Measurements from ENCODE around the gene CDC14A.
"Not testable (repeated sequence)": the region's sequence is repeated elsewhere in the genome, so short reads cannot be mapped to it uniquely, and the experiment has no call there.

Gene CDC14A

GRCh38 chr1:100407390-100407789 lies 55.1 kb downstream of the CDC14A start:
- H3K79me1 ChIP-seq (ENCODE audit: low read length); H3K14ac ChIP-seq (ENCODE audit: low read length); H3K4me2 ChIP-seq (ENCODE audit: low read length); H3K79me2 ChIP-seq (ENCODE audit: control insufficient read depth, insufficient read depth, low read length, poor library complexity); H4K12ac ChIP-seq (ENCODE audit: low read depth, low read length); H4K91ac ChIP-seq (ENCODE audit: low read depth, low read length); H4K8ac ChIP-seq (ENCODE audit: low read depth, low read length); H3K27me3 ChIP-seq (ENCODE audit: insufficient read depth, low read length); H2AK5ac ChIP-seq (ENCODE audit: low read length); H2AFZ ChIP-seq (ENCODE audit: insufficient read depth, low read length, poor library complexity); H3K9ac ChIP-seq (ENCODE audit: low read length); H3K4ac ChIP-seq (ENCODE audit: low read depth, low read length); H3K18ac ChIP-seq (ENCODE audit: low read length); H2BK5ac ChIP-seq (ENCODE audit: low read depth, low read length, poor library complexity); H3K27ac ChIP-seq (ENCODE audit: low read depth, low read length); H3K4me3 ChIP-seq (ENCODE audit: low read depth, low read length); H2BK120ac ChIP-seq (ENCODE audit: insufficient read depth, low read length, poor library complexity); H3K36me3 ChIP-seq (ENCODE audit: control insufficient read depth in 1 of 2, insufficient read depth in 2 of 2, low read length in 2 of 2); H2BK12ac ChIP-seq (ENCODE audit: low read length); H3K23ac ChIP-seq (ENCODE audit: low read length); H3K9me3 ChIP-seq (ENCODE audit: insufficient read depth, low read depth, low read length); H3K4me1 ChIP-seq (ENCODE audit: control insufficient read depth in 1 of 2, insufficient read depth in 2 of 2, low read length in 2 of 2); DNase-seq: not testable (repeated sequence)
- no CpG with 5 or more reads among the region's 3 CpGs for WGBS (ENCODE audit: extremely low coverage, insufficient coverage, insufficient read length)

- Histone ChIP-seq H2AFZ (ENCODE audit: insufficient read depth, low read length, poor library complexity) (no peak overlapping the region), H2BK120ac (ENCODE audit: insufficient read depth, low read length, poor library complexity) (no peak overlapping the region), H3K36me3 (ENCODE audit: control insufficient read depth in 1 of 2, insufficient read depth in 2 of 2, low read length in 2 of 2) (no peaks in the 10 kb centered on the region), H3K27ac (ENCODE audit: low read depth, low read length) (no peak overlapping the region), H4K91ac (ENCODE audit: low read depth, low read length) (no peak overlapping the region), H3K4me1 (ENCODE audit: control insufficient read depth in 1 of 2, insufficient read depth in 2 of 2, low read length in 2 of 2) (peaks cover 2 to 6% of the 10 kb centered on the region in 2 experiments), H3K14ac (ENCODE audit: low read length) (no peak overlapping the region), H3K4me2 (ENCODE audit: low read length) (no peak overlapping the region), H3K27me3 (ENCODE audit: insufficient read depth, low read length) (no peaks in the 10 kb centered on the region), H3K4ac (ENCODE audit: low read depth, low read length) (no peak overlapping the region), H3K4me3 (ENCODE audit: low read depth, low read length) (no peak overlapping the region), H3K79me2 (ENCODE audit: control insufficient read depth, insufficient read depth, low read length, poor library complexity) (no peaks in the 10 kb centered on the region), H2BK12ac (ENCODE audit: low read length) (no peak overlapping the region), H3K9me3 (ENCODE audit: insufficient read depth, low read depth, low read length) (no peaks in the 10 kb centered on the region), H4K12ac (ENCODE audit: low read depth, low read length) (no peak overlapping the region), H4K8ac (ENCODE audit: low read depth, low read length) (no peak overlapping the region), H3K9ac (ENCODE audit: low read length) (no peak overlapping the region), H2AK5ac (ENCODE audit: low read length) (no peak overlapping the region), H3K23ac (ENCODE audit: low read length) (no peak overlapping the region), H3K18ac (ENCODE audit: low read length) (no peak overlapping the region), H3K79me1 (ENCODE audit: low read length) (no peaks in the 10 kb centered on the region), H2BK5ac (ENCODE audit: low read depth, low read length, poor library complexity) (no peak overlapping the region)
- WGBS (ENCODE audit: extremely low coverage, insufficient coverage, insufficient read length), result no CpG with 5 or more reads among the region's 4 CpGs
- DNase-seq, result no peak
These were observed 58.7 kb downstream of the CDC14A start for GRCh38 chr1:100411019-100411418.

GRCh38 chr1:100411574-100411973 lies 59.3 kb downstream of the CDC14A start:
- Histone ChIP-seq H2BK120ac (ENCODE audit: insufficient read depth, low read length, poor library complexity) (no peak overlapping the region), H3K27me3 (ENCODE audit: insufficient read depth, low read length) (no peaks in the 10 kb centered on the region), H4K91ac (ENCODE audit: low read depth, low read length) (no peak overlapping the region), H2BK12ac (ENCODE audit: low read length) (no peak overlapping the region), H4K12ac (ENCODE audit: low read depth, low read length) (no peak overlapping the region), H3K4me1 (ENCODE audit: control insufficient read depth in 1 of 2, insufficient read depth in 2 of 2, low read length in 2 of 2) (peaks cover 2 to 6% of the 10 kb centered on the region in 2 experiments), H4K8ac (ENCODE audit: low read depth, low read length) (no peak overlapping the region), H3K9me3 (ENCODE audit: insufficient read depth, low read depth, low read length) (no peaks in the 10 kb centered on the region), H3K79me2 (ENCODE audit: control insufficient read depth, insufficient read depth, low read length, poor library complexity) (no peaks in the 10 kb centered on the region), H3K9ac (ENCODE audit: low read length) (no peak overlapping the region), H3K27ac (ENCODE audit: low read depth, low read length) (no peak overlapping the region), H3K79me1 (ENCODE audit: low read length) (no peaks in the 10 kb centered on the region), H3K4ac (ENCODE audit: low read depth, low read length) (no peak overlapping the region), H3K18ac (ENCODE audit: low read length) (no peak overlapping the region), H3K4me2 (ENCODE audit: low read length) (no peak overlapping the region), H2AFZ (ENCODE audit: insufficient read depth, low read length, poor library complexity) (no peak overlapping the region), H3K36me3 (ENCODE audit: control insufficient read depth in 1 of 2, insufficient read depth in 2 of 2, low read length in 2 of 2) (no peaks in the 10 kb centered on the region), H2AK5ac (ENCODE audit: low read length) (no peak overlapping the region), H3K14ac (ENCODE audit: low read length) (no peak overlapping the region), H3K23ac (ENCODE audit: low read length) (no peak overlapping the region), H2BK5ac (ENCODE audit: low read depth, low read length, poor library complexity) (no peak overlapping the region), H3K4me3 (ENCODE audit: low read depth, low read length) (no peak overlapping the region)
- no peak for DNase-seq

- Histone ChIP-seq H2BK120ac (ENCODE audit: insufficient read depth, low read length, poor library complexity) (no peak overlapping the region), H3K36me3 (ENCODE audit: control insufficient read depth in 1 of 2, insufficient read depth in 2 of 2, low read length in 2 of 2) (no peaks in the 10 kb centered on the region), H3K79me2 (ENCODE audit: control insufficient read depth, insufficient read depth, low read length, poor library complexity) (no peaks in the 10 kb centered on the region), H3K4me3 (ENCODE audit: low read depth, low read length) (no peak overlapping the region), H3K23ac (ENCODE audit: low read length) (no peak overlapping the region), H3K9me3 (ENCODE audit: insufficient read depth, low read depth, low read length) (no peaks in the 10 kb centered on the region), H3K18ac (ENCODE audit: low read length) (no peak overlapping the region), H3K4me1 (ENCODE audit: control insufficient read depth in 1 of 2, insufficient read depth in 2 of 2, low read length in 2 of 2) (peaks cover 2 to 6% of the 10 kb centered on the region in 2 experiments), H4K12ac (ENCODE audit: low read depth, low read length) (no peak overlapping the region), H3K9ac (ENCODE audit: low read length) (no peak overlapping the region), H3K79me1 (ENCODE audit: low read length) (no peaks in the 10 kb centered on the region), H2BK5ac (ENCODE audit: low read depth, low read length, poor library complexity) (no peak overlapping the region), H2BK12ac (ENCODE audit: low read length) (no peak overlapping the region), H2AK5ac (ENCODE audit: low read length) (no peak overlapping the region), H3K4ac (ENCODE audit: low read depth, low read length) (no peak overlapping the region), H3K27ac (ENCODE audit: low read depth, low read length) (no peak overlapping the region), H3K4me2 (ENCODE audit: low read length) (no peak overlapping the region), H4K8ac (ENCODE audit: low read depth, low read length) (no peak overlapping the region), H2AFZ (ENCODE audit: insufficient read depth, low read length, poor library complexity) (no peak overlapping the region), H4K91ac (ENCODE audit: low read depth, low read length) (no peak overlapping the region), H3K14ac (ENCODE audit: low read length) (no peak overlapping the region), H3K27me3 (ENCODE audit: insufficient read depth, low read length) (no peaks in the 10 kb centered on the region)
- no peak for DNase-seq
- no CpG with 5 or more reads among the region's 2 CpGs for WGBS (ENCODE audit: extremely low coverage, insufficient coverage, insufficient read length)
These were observed 60.7 kb downstream of the CDC14A start for GRCh38 chr1:100413035-100413434.
